PC-3 (cell line): ENCODE results near the gene E2F1. TPM values are rescaled to one million over a fixed set of nuclear protein-coding genes. Genes with fewer than 3 reads are reported as not detected.

ENCODE experiments used
- ATAC-seq: fragments of 200-7000 bp; cut with Tn5 transposase; 2 replicates; pipeline ENCODE4 v1.9.1; 2020; ENCODE audit warnings: mild to moderate bottlenecking, moderate library complexity
- BruUV-seq: library from RNA; stranded (reverse); fragments of 400-500 nt; replicated peaks from 2 replicates; lab custom pipeline; 2021; lab: Mats Ljungman, UMichigan
- CTCF ChIA-PET: fragments of 300-600 bp; sonication (Branson Sonifier 250); formaldehyde crosslinking; loops from one replicate; lab custom pipeline; 2022; ENCODE audit warnings: antibody characterized with exemption; lab: Charles Lee
- POLR2A ChIA-PET: fragments of 300-600 bp; sonication (Branson Sonifier 250); formaldehyde crosslinking; loops from one replicate; lab custom pipeline; 2022; ENCODE audit warnings: antibody characterized with exemption; ENCODE audit not compliant: unreplicated experiment; lab: Charles Lee
- DNase-seq: peaks from one replicate; pipeline ENCODE4 v3.0.0-alpha.2; 2015
- H2AFZ ChIP-seq: fragments of 300-600 bp; sonication (generic); 2 replicates; pipeline ENCODE4 v1.6.0; 2016; ENCODE audit warnings: antibody characterized with exemption, low read length
- H3F3A ChIP-seq: fragments of 300-600 bp; sonication (generic); one replicate; pipeline ENCODE4 v1.6.0; 2017; ENCODE audit warnings: antibody characterized with exemption, low read length, control low read depth, mild to moderate bottlenecking; ENCODE audit not compliant: unreplicated experiment
- H3K27ac ChIP-seq: fragments of 300-600 bp; sonication (generic); 2 replicates; pipeline ENCODE4 v1.5.1; 2016; ENCODE audit warnings: mild to moderate bottlenecking, low read length
- H3K27me3 ChIP-seq: fragments of 300-600 bp; sonication (generic); 2 replicates; pipeline ENCODE4 v1.6.1; 2016; ENCODE audit warnings: low read length, mixed read lengths
- H3K36me3 ChIP-seq: fragments of 300-600 bp; sonication (generic); 2 replicates; pipeline ENCODE4 v1.6.1; 2016; ENCODE audit warnings: low read depth, mixed run types, low read length, mixed read lengths
- H3K4me1 ChIP-seq: fragments of 300-600 bp; sonication (generic); 2 replicates; pipeline ENCODE4 v1.5.1; 2016; ENCODE audit warnings: low read length; ENCODE audit not compliant: insufficient read depth
- H3K4me2 ChIP-seq: fragments of 300-600 bp; sonication (generic); 2 replicates; pipeline ENCODE4 v1.6.0; 2016; ENCODE audit warnings: low read length
- H3K4me3 ChIP-seq: fragments of 300-600 bp; sonication (generic); 2 replicates; pipeline ENCODE4 v1.5.1; 2016; ENCODE audit warnings: mild to moderate bottlenecking, low read length, mixed read lengths
- H3K79me2 ChIP-seq: fragments of 300-600 bp; sonication (generic); 2 replicates; pipeline ENCODE4 v1.6.1; 2017; ENCODE audit warnings: low read length, mixed read lengths
- H3K9ac ChIP-seq: fragments of 300-600 bp; sonication (generic); 2 replicates; pipeline ENCODE4 v1.6.0; 2016; ENCODE audit warnings: mild to moderate bottlenecking, low read length
- H3K9me2 ChIP-seq: fragments of 300-600 bp; sonication (generic); replicated peaks from 2 replicates; pipeline ENCODE4 v1.6.1; 2016; ENCODE audit warnings: mixed run types, low read length, mixed read lengths
- H3K9me3 ChIP-seq: fragments of 300-600 bp; sonication (generic); 2 replicates; pipeline ENCODE4 v1.6.1; 2016; ENCODE audit warnings: low read length, mixed read lengths
- H4K20me1 ChIP-seq: fragments of 300-600 bp; sonication (generic); 2 replicates; pipeline ENCODE4 v1.6.1; 2016; ENCODE audit warnings: low read length, mixed read lengths
- EZH2 ChIP-seq: fragments of 300-600 bp; sonication (generic); IDR thresholded peaks from one replicate; pipeline ENCODE4 v1.6.1; 2017; ENCODE audit warnings: antibody characterized with exemption, mild to moderate bottlenecking, low read length; ENCODE audit not compliant: unreplicated experiment
- EZH2phosphoT487 ChIP-seq: fragments of 300-600 bp; sonication (generic); IDR thresholded peaks from 2 replicates; pipeline ENCODE4 v1.6.1; 2018; ENCODE audit warnings: mild to moderate bottlenecking, antibody characterized with exemption, low read length, borderline replicate concordance
- intact Hi-C: fragments of 100-400 bp; cut with micrococcal nuclease; formaldehyde crosslinking; loops from 2 replicates; pipeline ENCODE4 v1.9.0; 2023
- total RNA-seq: library from RNA; depleted of rRNA; stranded (reverse); fragments of >200 nt; gene quantifications from 2 replicates; pipeline ENCODE4 v1.2.3, GENCODE V29; 2014
- TF ChIP-seq, protein P1 (sequence below): fragments of 300-600 bp; sonication (generic); conservative IDR thresholded peaks from 2 replicates; pipeline ENCODE4 v1.5.1; 2017; ENCODE audit warnings: antibody characterized with exemption, low read depth, mild to moderate bottlenecking, low read length

Gene E2F1
- total RNA-seq, 1 experiment from 2014 or later, result 63.7 TPM

DNA sequence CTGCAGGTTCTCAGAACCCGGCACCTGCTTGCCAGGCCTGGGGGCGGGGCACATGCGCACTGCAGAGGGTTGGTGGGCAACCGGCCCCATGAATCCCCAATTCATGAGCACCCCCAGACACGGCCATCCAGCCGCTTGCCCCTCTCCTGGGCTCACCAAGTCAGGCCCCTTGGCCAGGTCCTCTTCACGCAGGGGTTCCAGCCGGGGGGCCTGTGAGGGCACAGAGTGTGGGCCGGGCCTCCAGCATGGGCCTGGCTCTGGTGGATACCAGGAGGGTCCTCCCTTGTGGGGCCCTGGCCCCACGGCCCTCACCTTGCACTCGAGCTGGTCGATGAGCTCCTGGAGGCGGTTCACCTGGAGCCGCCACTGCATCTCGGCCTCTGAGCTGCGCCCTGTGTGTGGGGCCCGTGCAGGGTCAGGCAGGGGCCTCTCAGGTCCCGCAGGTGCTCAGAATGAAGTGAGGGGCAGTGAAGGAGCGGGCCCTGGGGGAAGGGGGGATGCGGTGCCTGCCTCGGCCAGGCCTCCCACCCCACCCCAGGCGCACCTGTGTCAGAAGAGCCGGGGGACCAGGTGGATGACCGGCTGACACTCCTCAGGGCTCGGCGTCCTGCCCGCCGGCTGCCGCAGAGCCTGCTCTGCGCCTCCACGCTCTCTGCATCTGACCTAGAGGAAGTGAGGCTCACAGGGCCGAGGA, 26.7 kb downstream of the E2F1 start:
- POLR2A ChIA-PET, result no interaction called here
- H3K36me3 ChIP-seq, result no peaks in the 10 kb centered on the region; the same call in 1 of the 2 replicates
- H3K27ac ChIP-seq, result no peak overlapping the region
- no peaks in the 10 kb centered on the region for H3K79me2 ChIP-seq
- ATAC-seq (no peak), DNase-seq (no peak)
- H3K9ac ChIP-seq, result no peak overlapping the region
- H3K4me3 ChIP-seq, result no peak overlapping the region
- H2AFZ ChIP-seq, result no peak overlapping the region
- CTCF ChIA-PET, result no interaction called here
- TF ChIP-seq EZH2phosphoT487 (no peak), EZH2 (no peak)
- TF ChIP-seq, protein P1, sequence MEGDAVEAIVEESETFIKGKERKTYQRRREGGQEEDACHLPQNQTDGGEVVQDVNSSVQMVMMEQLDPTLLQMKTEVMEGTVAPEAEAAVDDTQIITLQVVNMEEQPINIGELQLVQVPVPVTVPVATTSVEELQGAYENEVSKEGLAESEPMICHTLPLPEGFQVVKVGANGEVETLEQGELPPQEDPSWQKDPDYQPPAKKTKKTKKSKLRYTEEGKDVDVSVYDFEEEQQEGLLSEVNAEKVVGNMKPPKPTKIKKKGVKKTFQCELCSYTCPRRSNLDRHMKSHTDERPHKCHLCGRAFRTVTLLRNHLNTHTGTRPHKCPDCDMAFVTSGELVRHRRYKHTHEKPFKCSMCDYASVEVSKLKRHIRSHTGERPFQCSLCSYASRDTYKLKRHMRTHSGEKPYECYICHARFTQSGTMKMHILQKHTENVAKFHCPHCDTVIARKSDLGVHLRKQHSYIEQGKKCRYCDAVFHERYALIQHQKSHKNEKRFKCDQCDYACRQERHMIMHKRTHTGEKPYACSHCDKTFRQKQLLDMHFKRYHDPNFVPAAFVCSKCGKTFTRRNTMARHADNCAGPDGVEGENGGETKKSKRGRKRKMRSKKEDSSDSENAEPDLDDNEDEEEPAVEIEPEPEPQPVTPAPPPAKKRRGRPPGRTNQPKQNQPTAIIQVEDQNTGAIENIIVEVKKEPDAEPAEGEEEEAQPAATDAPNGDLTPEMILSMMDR, result no peak
- peaks cover 15% of the 10 kb centered on the region; the same call in 1 of the 2 replicates for H3K4me1 ChIP-seq
- H4K20me1 ChIP-seq, result no peaks in the 10 kb centered on the region
- H3K9me3 ChIP-seq, result no peaks in the 10 kb centered on the region
- BruUV-seq, result no TSS peak
- no peaks in the 10 kb centered on the region for H3F3A ChIP-seq
- no peaks in the 10 kb centered on the region for H3K27me3 ChIP-seq
- intact Hi-C loops, result no loop called here
- H3K4me2 ChIP-seq, result no peak overlapping the region
- H3K9me2 ChIP-seq, result no peaks in the 10 kb centered on the region

DNA sequence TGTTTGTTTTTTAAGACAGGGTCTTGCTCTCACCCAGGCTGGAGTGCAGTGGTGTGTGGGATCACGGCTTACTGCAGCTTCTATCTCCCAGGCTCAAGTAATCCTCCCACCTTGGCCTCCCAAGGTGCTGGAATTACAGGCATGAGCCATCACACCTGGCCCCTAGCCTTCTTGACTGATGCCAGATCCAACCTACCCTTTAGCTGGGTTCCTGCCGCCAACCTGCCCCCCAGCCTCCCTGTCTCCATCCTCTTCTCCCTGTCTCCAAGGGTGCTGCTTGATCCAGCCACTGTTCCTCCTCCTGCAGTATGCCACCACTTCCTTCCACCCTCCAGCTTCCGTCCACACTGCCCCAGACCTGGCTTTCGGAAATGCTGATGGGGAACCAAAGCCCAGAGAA, 27.3 kb downstream of the E2F1 start:
- ATAC-seq, result no peak
- Histone ChIP-seq H2AFZ (no peak overlapping the region), H3K9me3 (no peaks in the 10 kb centered on the region), H3K4me2 (no peak overlapping the region), H3K27me3 (no peaks in the 10 kb centered on the region), H3K36me3 (no peaks in the 10 kb centered on the region; the same call in 1 of the 2 replicates), H3K79me2 (no peaks in the 10 kb centered on the region), H3K4me1 (peaks cover 14% of the 10 kb centered on the region), H3K9me2 (no peaks in the 10 kb centered on the region), H3K27ac (no peak overlapping the region), H4K20me1 (no peaks in the 10 kb centered on the region), H3F3A (no peaks in the 10 kb centered on the region), H3K9ac (no peak overlapping the region), H3K4me3 (no peak overlapping the region)
- no TSS peak for BruUV-seq
- DNase-seq, result no peak
- intact Hi-C loops, result no loop called here
- POLR2A ChIA-PET, result no interaction called here
- CTCF ChIA-PET, result no interaction called here
- TF ChIP-seq, protein P1, result no peak
- TF ChIP-seq EZH2phosphoT487 (no peak), EZH2 (no peak)

DNA sequence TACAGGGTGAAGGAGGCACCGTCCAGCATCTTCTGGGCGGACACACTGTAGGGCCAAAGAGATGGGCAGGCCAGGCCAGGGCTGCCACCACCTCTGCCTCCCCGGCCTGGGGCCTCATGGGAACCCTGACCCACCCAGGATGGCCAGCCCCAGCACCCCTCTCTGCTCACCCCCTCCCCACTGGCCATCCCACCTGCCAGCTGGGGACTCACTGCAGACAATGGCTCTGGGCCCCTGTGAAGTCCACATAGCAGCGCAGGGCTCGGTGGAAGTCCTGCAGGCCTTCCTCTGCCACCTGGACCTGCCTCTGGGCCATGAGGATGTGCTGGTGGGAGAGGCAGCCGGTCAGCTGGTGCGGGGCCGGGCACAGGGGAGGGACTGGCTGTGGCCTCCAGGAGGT, 27.7 kb downstream of the E2F1 start:
- ChIA-PET CTCF (no interaction called here), POLR2A (no interaction called here)
- Histone ChIP-seq H4K20me1 (no peaks in the 10 kb centered on the region), H3K36me3 (no peaks in the 10 kb centered on the region; the same call in 1 of the 2 replicates), H3F3A (no peaks in the 10 kb centered on the region), H2AFZ (no peak overlapping the region), H3K9me3 (no peaks in the 10 kb centered on the region), H3K9me2 (no peaks in the 10 kb centered on the region), H3K4me1 (peaks cover 16% of the 10 kb centered on the region), H3K79me2 (no peaks in the 10 kb centered on the region), H3K9ac (no peak overlapping the region), H3K27ac (no peak overlapping the region), H3K4me2 (no peak overlapping the region), H3K27me3 (no peaks in the 10 kb centered on the region), H3K4me3 (no peak overlapping the region)
- intact Hi-C loops, result no loop called here
- no peak for TF ChIP-seq EZH2phosphoT487
- no peak for TF ChIP-seq EZH2
- TF ChIP-seq, protein P1, result no peak
- ATAC-seq (no peak), DNase-seq (no peak)
- no TSS peak for BruUV-seq
